HepG2 (cell line): ENCODE data around the gene SLC35F3.

ENCODE experiments used
- CBFB ChIP-seq: sonication (generic); formaldehyde crosslinking; IDR thresholded peaks from 2 replicates; pipeline ENCODE4 v1.4.0; 2020; ENCODE audit warnings: missing genetic modification reagents
- CTCF ChIP-seq: sonication (generic); formaldehyde crosslinking; IDR thresholded peaks from 2 replicates; pipeline ENCODE4 v1.5.0; 2020; ENCODE audit warnings: mild to moderate bottlenecking, missing genetic modification reagents, moderate library complexity
- ELF4 ChIP-seq: sonication (generic); formaldehyde crosslinking; IDR thresholded peaks from 2 replicates; pipeline ENCODE4 v1.5.0; 2020; ENCODE audit warnings: missing genetic modification reagents, mild to moderate bottlenecking, moderate library complexity, borderline replicate concordance
- NFIB ChIP-seq: sonication (generic); formaldehyde crosslinking; IDR thresholded peaks from 2 replicates; pipeline ENCODE4 v1.9.0; 2021; ENCODE audit warnings: missing genetic modification reagents, mild to moderate bottlenecking, borderline replicate concordance
- POGK ChIP-seq: sonication (generic); formaldehyde crosslinking; conservative IDR thresholded peaks from 2 replicates; pipeline ENCODE4 v1.8.0; 2022; ENCODE audit warnings: mild to moderate bottlenecking, moderate library complexity, missing genetic modification reagents
- PTBP1 ChIP-seq: fragments of 200-400 bp; formaldehyde crosslinking; IDR thresholded peaks from 2 replicates; pipeline ENCODE4 v1.6.1; 2018; ENCODE audit warnings: low read length, low read depth; ENCODE audit not compliant: poor library complexity, severe bottlenecking
- RFX1 ChIP-seq: fragments of 450-650 bp; IDR thresholded peaks from 2 replicates; pipeline ENCODE4 v1.6.1; 2017
- SIX1 ChIP-seq: sonication (generic); formaldehyde crosslinking; IDR thresholded peaks from 2 replicates; pipeline ENCODE4 v1.4.0; 2020; ENCODE audit warnings: missing genetic modification reagents, borderline replicate concordance
- THAP7 ChIP-seq: sonication (generic); formaldehyde crosslinking; IDR thresholded peaks from 2 replicates; pipeline ENCODE4 v1.8.1; 2023; ENCODE audit warnings: mild to moderate bottlenecking, missing genetic modification reagents
- ZBTB26 ChIP-seq: IDR thresholded peaks from 2 replicates; pipeline ENCODE4 v1.6.1; 2016; ENCODE audit warnings: missing compliant biosample characterization, missing genetic modification reagents, borderline replicate concordance
- ZNF713 ChIP-seq: sonication (generic); formaldehyde crosslinking; IDR thresholded peaks from 2 replicates; pipeline ENCODE4 v1.4.0; 2020; ENCODE audit warnings: mild to moderate bottlenecking, missing genetic modification reagents

- TF ChIP-seq SIX1 (CRISPR knock-in tag) (no peak), PTBP1 (no peak), ZBTB26 (no peak), ELF4 (CRISPR knock-in tag) (no peak), CBFB (CRISPR knock-in tag) (no peak), ZNF713 (no peak), THAP7 (CRISPR knock-in tag) (no peak), RFX1 (no peak), NFIB (no peak), CTCF (CRISPR knock-in tag) (no peak), POGK (CRISPR knock-in tag) (no peak)
These were observed 109.7 kb downstream of the SLC35F3 start for GRCh38 chr1:234014208-234014607.
